Stimulated activated CD4-positive, alpha-beta T cell treated with anti-CD3 and anti-CD28 coated beads, Interleukin-12 subunit alpha, Interleukin-12 subunit beta, amount 100 ng/mL, for 4 hours (primary cell): ENCODE measurements around the gene ATP2C1.

Source experiments
- DNase-seq: peaks from one replicate; pipeline ENCODE4 v3.0.0-alpha.2; 2020

The ATP2C1 gene

DNA sequence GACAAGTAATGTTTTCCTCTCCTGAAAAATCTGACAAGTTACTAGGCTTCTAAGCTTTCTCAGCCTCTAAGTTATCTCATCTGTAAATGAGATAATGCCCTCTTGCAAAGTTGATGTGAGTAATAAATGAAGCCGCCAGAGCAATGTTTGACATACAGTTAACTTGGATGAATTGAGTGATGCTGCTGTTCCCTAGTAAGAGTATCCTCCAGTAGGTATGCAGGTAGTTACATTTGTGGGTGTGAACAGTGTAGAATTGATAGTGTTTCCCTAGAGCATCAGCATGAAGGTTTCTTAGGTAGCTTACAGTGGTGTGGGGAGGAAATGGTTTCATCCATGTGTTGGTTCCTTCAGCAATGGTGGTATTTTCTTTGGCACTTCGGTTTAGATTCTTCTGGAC, 3.4 kb downstream of the ATP2C1 start:
- no peak for DNase-seq

DNA sequence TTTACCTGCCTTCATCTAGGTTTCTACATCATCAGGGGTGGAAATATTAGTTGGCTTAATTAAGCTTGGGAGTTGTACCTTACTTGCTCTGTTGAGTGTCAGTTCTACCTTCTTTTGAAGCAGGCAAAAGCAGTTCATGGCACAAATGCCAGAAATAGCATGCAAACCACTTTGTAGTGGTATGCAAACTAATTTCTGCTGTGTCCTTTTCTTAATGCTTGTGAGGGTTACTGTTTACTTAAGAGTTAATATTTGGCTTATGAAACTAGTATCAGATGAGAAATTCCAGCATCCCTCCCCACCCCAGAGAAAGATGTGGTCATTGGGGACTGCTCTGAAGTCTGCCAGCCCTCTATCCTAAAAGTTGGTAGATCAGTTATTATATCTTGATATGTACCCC, 7.1 kb downstream of the ATP2C1 start:
- no peak for DNase-seq

DNA sequence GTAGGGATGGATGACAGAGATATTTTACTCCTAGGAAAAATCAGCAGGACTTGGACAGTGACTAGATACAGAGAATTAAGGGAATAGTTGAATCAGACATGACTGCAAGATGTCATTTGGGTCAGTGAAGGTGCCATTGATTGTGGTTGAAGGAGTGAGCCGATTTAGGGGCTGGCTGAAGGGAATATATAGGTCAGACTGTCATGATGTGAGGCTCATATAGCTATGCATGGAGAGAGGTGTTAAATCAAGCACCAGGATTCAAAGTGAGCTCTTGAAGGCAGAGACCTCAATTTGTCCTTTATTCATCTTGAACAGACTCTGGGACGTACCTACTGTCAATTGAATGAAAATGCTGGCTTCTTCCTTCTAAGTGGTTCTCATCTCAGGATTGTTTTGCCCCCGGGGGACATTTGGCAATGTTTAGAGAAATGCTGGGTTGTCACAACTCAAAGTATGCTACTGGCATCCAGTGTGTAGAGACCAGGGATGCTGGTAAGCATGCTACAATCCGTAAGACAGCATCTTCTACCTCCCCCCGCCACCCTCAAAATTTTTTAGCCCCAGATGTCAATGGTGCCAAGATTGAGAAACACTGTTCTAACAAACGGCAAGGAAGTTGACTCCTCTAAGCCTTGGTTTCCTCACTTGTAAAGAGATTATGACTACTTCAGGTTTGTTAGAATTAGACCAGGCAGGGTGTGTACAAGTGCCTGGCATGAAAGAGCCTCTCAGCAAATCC, 7.8 kb downstream of the ATP2C1 start:
- no peak for DNase-seq

DNA sequence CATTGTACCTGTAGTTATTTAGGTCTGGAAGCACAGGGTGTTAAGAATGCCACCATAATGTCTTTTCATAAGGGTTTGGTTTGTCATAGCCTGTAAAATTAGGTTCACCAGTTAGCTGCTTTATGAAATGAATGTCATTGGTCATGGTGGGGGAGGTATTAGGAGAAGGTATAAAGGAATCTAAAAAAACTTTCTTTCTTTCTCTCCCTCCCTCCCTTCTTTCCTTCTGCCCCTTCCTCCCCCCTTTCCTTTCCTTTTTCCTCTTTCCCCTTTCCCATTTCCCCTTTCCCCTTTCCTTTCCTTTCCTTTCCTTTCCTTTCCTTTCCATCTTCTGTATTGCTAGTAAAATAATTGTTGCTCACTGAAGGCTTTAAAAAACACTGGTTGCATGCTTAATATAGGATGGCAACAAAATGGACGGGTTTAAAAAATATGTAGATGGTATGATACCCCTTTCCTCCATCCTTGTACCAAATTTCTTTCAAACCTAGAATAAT, 9.6 kb downstream of the ATP2C1 start:
- DNase-seq = no peak

DNA sequence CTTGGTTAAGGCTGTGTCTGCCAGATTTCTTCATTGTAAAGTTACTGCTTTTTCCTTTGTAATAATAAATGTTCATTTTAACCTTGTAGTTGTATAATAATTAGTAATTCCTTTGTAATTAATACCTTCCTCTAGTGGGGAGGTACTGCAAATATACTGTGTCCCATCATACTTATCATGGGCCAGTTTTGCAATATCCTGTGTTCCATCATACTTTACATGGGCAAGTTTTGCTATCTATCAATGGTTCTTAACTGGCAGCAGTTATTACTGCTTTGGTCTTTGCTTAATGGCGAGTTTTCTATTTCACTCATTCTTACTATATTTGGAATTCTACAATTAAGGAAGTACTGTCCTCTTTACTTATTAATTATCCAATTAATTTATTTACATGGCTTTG, 10.6 kb downstream of the ATP2C1 start:
- no peak for DNase-seq

DNA sequence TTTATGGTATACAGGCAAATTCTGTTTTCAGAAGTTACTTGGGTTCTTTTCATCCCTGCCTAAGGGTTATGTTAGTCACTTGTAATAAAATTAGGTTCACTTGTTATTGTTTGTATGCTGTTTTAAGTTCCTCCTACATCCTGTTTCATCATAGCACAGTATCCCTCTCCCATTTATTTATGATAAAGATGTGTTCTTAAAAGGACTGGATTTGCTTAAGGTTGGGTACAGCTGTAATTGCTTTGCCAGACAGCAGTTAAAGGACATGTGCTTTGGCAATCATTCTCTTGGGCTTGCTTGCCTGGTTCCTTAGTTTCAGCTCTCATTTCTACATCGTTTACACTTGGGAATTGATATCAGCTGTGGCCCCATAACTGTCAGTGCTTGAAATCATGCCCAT, 11.7 kb downstream of the ATP2C1 start:
- DNase-seq = no peak

DNA sequence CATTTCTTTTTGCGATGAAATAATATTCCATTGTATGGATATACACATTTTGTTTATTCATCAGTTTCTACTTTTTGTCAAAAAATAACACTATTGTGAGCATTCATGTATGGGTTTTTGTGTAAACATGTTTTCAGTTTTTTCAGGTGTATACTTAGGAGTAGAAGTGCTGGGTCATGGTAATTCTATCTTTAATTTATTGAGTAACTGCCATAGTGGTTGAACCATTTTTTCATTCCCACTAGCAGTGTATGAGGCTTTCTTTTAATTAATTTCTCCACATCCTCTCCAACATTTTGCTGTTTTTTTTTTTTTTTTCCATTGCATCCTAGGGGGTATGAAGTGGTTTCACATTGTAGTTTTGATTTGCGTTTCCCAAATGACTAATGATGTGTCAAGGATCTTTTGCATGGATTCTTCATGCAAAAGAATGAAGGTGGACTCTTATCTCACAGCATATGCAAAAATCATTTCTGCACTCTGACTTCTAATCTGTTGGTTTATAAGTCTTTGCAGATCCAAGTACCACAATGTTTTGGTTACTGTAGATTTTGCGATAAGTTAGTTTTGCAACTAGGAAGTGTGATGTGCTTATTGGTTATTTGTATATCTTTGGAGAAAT, 12.6 kb downstream of the ATP2C1 start:
- DNase-seq = no peak

DNA sequence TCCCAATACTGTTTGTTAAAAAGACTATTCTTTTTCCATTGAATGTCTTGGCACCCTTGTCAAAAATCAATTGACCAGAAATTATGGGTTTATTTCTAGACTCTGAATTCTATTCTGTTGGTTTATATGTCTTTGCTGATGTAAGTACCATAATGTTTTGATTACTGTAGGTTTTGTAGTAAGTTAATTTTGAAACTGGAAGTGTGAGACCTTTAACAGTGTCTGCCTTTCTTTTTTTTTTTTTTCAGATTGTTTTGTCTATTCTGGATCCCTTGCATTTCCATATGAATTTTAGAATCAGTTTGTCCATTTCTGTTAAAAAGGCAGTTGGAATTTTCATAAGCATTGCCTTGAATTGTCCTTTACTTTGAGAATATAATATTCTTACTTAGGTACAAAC, 13.6 kb downstream of the ATP2C1 start:
- no peak for DNase-seq

DNA sequence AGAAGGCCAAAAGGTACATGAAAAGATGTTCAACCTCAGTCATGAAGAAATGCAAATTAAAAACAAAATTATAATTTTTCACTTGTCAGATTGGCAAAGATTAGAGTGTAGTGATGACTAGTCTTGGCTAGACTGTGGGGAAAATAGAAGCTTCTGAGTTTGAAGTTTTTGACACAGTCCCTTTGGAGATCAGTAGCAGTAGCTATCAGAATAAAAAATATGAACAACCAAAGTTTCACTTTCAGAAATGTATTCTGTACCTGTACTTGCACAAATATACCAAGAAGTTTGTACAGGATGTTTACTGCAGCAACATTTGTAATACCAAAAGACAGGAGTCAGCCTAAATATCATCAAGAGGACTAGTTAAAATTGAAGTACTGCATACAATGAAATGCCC, 14.1 kb downstream of the ATP2C1 start:
- DNase-seq = no peak

DNA sequence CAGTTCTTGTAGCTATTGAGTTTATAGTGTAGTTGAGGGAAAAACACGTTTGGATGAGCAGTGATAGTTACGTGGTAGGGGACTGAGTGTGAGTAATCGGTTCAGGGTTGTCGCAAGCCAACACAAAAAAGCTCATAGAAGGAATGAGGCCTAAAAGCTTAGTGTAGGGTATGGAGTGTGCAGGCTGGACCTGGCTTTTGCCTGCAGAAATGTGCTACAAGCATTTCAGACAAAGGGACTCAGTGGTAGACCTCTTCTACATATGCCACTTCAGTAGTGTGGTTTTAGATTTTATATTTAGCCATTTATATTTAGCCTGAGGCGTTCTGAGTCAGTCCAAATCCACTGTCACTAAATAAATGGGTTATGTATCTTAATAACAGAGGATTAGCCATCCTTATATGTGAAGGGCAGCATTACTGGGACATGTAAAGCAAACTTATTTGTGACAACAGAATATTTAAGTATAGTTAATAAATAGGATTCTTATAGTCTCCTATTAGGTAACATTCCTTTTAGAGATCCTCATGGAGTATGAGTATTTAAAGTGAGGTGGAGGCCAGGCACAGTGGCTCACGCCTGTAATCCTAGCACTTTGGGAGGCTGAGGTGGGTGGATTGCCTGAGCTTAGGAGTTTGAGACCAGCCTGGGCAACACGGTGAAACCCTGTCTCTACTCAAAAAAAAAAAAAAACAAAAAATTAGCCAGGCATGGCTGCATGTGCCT, 21.8 kb downstream of the ATP2C1 start:
- no peak for DNase-seq

DNA sequence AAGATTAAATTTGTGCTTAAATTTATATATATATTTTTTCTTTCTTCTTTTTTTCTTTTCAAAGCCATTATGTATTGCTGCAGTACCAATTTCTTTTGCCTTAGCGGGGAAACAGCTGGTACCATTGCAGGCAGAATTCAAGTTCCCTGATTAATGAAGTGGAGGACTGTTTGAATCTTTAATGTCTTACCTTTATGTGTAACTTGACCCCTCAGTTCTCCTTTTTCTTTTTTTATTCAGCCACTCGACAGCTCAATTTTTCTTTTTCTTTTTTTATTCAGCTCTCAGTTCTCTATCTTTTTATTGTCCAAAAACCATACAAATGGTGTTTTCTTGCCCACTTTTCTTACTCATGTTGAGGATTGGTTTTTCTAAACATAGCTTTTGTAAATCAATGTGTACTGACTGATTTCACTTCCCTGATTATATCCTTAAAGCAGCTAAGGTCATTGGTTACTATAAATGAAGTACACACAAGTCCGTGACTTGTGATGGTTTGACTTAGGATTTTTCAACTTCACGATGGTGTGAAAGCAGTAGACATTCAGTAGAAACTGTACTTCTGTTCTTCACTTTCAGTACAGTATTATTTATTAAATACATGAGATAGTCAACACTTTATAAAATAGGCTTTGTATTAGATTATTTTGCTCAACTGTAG, 22.8 kb downstream of the ATP2C1 start:
- no peak for DNase-seq

DNA sequence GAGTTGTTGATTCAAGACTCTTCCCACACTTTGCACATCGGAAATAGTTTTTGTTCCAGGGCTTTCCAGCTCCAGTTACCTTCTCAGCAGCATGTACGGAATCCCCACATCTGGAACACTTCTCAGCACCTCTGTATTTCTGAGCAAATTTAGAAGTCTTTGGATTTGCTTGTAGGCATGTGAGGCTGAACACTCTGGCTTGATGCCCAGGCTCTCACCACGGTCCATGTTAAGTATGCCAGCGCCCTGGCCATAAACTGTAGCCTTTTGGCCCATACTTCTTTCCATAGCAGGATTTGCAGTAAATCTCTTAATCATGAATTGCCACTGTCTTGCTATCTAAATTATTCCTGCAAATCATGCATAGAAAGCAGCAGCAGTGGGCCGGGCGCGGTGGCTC, 24.4 kb downstream of the ATP2C1 start:
- no peak for DNase-seq

DNA sequence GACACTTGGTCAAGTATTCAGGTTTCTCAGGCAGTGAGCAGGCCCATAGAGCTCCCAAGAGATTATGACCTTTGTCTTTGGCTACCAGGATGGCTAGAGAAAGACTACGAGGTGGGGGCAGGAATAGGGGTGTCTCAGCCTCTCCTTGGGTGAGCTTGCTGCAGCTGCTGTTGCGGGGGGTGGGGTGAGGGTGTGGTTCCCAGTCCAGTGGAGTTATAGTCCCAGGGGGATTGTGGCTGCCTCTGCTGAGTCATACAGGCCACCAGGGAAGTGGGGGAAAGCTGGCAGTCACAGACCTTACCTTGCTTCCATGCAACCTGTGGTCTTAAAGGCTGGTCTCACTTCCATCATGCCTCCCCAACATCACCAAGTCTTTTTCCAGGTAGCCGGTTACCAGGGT, 31.7 kb downstream of the ATP2C1 start:
- DNase-seq = no peak

DNA sequence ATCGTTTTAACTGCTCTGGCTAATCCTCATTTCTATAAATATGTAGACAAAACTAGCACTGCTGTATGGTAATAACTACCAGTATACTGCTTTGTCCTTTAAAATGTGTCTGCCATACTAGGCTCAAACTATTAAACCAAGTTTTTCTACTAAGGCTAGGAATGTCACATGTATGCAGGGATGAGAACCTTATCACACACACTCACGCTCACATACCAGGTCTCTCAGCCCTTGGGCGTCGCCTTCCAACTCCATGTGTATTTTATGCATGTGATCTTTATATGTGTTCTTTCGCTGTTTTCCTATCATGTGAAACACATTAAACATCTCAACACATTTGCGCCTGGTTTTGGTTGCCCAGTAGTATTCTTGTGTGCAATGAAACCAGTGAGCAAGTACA, 32.6 kb downstream of the ATP2C1 start:
- no peak for DNase-seq

DNA sequence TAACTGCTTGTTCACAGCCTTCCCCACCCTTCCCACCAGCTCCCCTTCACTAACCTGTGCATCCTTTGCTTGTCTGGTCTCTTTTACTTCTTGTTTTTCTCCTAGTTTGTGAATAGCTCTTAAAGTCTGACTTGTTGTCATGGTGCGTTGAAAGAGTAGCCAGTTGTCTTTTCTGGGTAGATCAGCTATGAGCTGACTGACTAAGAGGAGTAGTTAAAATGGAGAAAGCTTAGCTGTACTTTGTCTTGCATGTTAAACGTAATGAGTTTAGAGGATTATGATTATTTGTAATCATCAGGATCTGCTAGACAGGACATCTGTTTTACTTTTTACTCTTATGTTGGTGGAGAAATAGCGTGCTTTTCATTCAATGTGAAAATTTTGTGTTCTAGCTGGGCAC, 35.9 kb downstream of the ATP2C1 start:
- no peak for DNase-seq

DNA sequence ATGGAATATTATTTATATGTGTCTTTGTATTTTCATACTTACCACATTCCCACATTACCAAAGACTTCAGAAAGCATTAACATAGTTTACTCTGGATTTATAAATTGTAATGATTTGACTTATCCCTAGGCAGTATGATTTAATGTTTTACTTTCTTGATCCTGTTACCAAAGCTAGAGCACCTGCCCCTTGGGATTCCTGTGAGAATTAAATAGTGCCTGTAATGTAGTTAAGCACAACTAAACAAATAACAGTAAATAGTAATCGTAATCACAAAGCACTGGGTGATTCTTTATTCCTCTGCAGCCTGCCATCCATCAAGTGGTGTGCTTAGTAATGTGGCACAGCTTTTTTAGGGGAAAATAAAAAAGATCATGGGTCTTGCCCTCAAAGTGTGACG, 39.1 kb downstream of the ATP2C1 start:
- DNase-seq = no peak

DNA sequence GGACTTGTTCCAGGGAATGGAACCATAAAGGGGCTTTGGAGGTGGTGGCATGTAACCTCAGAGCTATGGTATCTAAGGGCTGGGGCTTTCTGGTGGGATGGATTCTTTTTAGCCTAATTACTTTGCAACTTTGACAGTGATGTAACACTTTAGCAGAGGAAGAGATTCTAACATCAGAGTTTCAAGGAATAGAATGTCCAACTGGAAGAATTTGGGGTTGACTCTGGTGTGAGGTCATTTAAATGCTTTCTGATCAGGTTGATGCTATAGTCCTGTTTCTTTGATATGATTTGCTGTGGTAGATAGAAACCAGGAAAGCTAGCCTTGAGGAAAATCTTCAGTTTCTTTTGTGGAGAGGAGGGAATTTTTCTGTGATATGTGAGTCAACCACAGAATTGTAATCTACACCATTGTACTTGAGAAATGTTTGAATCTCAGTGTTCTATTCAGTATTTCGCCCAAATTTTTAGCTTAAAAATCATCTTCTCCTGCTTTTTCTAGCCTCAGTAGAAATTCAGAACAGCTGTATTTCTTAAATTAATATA, 40.0 kb downstream of the ATP2C1 start:
- DNase-seq = no peak

DNA sequence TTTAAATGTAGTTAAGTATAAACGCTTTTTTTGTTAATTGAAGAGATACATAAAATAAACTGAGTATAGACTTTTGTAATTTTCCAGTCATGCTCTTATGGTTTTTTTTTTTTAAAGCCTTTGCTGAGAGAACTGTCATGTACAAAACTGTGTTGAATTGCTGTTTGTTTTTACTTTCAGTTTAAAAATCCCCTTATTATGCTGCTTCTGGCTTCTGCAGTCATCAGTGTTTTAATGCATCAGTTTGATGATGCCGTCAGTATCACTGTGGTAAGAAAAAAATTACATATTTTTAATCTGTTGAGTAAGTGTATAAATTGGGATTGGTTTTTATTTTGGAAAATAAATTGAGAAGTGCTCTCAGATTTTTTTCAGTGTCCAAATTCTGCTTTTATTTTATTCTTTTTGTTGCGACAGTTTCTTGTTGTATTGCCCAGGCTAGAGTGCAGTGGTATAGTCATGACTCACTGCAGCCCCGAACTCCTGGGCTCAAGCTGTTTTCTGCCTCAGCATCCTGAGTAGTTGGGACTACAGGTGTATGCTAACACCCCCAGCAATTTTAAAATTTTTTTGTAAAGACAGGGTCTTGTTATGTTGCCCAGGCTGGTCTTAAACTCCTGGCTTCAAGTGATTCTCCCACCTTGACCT, 40.7 kb downstream of the ATP2C1 start:
- no peak for DNase-seq

DNA sequence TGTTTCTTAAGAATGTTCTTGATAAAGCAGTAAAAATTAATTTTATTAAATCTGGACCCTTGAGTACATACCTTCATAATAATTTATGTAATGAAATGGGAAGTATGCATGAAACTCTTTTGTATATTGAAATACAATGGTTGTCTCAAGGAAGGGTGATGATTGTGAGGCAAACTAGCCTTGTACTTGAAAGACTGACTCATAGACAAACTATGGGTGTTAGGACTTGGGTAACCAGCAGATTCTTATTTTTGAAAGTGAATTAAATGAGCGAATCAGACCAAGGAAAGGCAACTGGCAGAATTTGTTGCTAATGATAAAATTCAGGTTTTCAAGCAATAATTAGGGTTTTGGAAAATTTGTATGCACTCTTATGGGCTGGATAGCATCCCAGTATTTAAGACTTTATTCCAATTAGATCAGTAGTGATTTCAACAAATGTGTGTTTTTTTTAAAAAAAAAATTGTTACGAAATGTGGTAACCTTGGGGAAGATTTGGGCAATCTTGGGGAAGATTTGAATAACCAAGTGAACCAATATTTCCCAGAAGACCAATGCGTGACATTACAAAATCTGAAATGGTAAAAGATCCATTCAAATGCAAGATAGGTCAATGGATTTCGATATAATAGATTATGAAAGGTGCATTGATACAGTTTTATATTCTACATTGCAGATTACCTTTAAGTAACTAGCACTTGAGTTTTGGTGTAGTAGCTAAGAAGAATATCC, 42.0 kb downstream of the ATP2C1 start:
- DNase-seq = no peak

DNA sequence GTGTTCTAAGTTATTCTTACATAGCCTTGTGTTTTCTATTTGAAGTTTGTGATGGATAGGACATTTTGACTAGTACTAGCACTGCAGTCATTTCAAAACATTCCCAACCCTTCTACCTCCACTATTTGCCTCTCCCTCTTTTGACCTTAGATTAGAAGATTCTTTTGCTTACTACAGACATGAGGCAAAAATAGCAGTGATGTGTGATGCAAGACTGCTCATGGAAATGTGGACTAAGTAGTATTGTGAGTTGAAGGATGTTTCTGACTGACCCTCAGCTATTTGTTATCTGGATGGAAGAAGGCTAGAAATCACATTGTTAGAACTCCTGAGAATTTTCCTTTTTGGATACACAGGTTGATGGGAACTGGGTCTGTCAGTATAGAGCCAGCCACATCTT, 45.9 kb downstream of the ATP2C1 start:
- no peak for DNase-seq

DNA sequence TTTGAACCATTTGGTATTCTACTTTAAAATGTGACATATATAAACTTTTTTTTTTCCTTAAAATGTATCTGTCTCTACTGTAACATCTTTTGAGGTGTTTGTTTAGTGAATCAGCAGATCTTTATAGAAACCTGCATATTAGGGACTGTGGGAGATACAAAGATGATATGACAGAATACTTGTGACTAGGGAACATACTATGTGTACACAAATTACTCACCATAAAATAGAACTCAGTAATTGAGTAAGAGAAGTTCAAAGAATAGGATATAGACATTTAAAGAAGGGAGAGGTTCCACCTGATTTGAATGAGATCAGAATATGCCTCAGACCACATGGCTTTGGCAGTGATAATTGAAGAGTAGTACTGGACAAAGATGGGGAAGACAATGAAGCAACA, 47.9 kb downstream of the ATP2C1 start:
- DNase-seq = no peak

DNA sequence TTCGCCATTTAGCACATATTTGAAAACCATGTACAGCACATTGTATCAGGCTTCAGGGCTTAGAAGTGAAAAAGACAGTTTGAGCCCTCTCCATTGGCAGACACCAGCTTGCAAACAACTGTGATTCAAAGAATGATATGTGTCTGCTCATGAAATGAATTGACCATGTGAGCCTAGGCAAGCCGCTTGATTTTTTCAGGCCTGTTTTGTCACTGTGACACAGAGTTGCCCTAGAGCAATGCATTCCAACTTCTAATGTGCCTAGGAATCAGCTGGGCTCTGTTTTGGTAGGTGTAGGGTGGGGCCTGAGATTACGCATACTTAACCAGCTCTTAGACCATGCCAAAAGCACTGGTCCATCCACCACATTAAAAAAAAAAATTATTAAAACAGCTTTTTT, 53.0 kb downstream of the ATP2C1 start:
- DNase-seq = no peak
